ENCODE results near the gene MLC1.

Gene MLC1

GRCh38 chr22:50074551-50075530, 10.4 kb downstream of the MLC1 start:
- DNase-seq, result no peak

- DNase-seq, result no peak
Measured at GRCh38 chr22:50074056-50074455, 11.2 kb downstream of the MLC1 start.

GRCh38 chr22:50072714-50073538, 12.3 kb downstream of the MLC1 start:
- DNase-seq, result no peak

- DNase-seq, result no peak
Measured at GRCh38 chr22:50072167-50072555, 13.1 kb downstream of the MLC1 start.

GRCh38 chr22:50071432-50072166, 13.6 kb downstream of the MLC1 start:
- no peak for DNase-seq

- no peak for DNase-seq
Measured at GRCh38 chr22:50070366-50070765, 14.9 kb downstream of the MLC1 start.

- no peak for DNase-seq
Measured at GRCh38 chr22:50068096-50068495, 17.1 kb downstream of the MLC1 start.

- no peak for DNase-seq
Measured at GRCh38 chr22:50067244-50067643, 18.0 kb downstream of the MLC1 start.

GRCh38 chr22:50064453-50064852, 20.8 kb downstream of the MLC1 start:
- DNase-seq, result no peak

GRCh38 chr22:50063589-50064393, 21.4 kb downstream of the MLC1 start:
- DNase-seq, result no peak

- DNase-seq, result no peak
Measured at GRCh38 chr22:50062509-50063135, 22.6 kb downstream of the MLC1 start.

GRCh38 chr22:50061824-50062355, 23.3 kb downstream of the MLC1 start:
- no peak for DNase-seq

- no peak for DNase-seq
Measured at GRCh38 chr22:50061141-50061823, 23.9 kb downstream of the MLC1 start.

GRCh38 chr22:50060441-50061140, 24.6 kb downstream of the MLC1 start:
- DNase-seq, result no peak

- DNase-seq, result no peak
Measured at GRCh38 chr22:50059881-50060262, 25.4 kb downstream of the MLC1 start.

GRCh38 chr22:50058906-50059880, 26.0 kb downstream of the MLC1 start:
- no peak for DNase-seq

GRCh38 chr22:50058061-50058905, 26.9 kb downstream of the MLC1 start, which contains the start of gene TTLL8:
Gene TTLL8, minus strand, starts transcription at chr22:50058298.
- DNase-seq, result no peak
